ENCODE measurements around the gene THOC2.
A peak's percentile ranks its signal among the peaks of the same experiment; 100 is the strongest.
"Not testable (repeated sequence)": the region's sequence is repeated elsewhere in the genome, so short reads cannot be mapped to it uniquely, and the experiment has no call there.

The THOC2 gene

DNA sequence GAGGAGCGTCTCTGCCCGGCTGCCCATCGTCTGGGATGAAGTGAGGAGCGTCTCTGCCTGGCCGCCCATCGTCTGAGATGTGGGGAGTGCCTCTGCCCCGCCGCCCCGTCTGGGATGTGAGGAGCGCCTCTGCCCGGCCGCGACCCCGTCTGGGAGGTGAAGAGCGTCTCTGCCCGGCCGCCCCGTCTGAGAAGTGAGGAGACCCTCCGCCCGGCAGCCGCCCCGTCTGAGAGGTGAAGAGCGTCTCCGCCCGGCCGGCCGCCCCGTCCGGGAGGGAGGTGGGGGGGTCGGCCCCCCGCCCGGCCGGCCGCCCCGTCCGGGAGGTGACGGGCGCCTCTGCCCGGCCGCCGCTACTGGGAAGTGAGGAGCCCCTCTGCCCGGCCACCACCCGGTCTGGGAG lies 1.2 kb upstream of the THOC2 start:
- not testable (repeated sequence) for DNase-seq

DNA sequence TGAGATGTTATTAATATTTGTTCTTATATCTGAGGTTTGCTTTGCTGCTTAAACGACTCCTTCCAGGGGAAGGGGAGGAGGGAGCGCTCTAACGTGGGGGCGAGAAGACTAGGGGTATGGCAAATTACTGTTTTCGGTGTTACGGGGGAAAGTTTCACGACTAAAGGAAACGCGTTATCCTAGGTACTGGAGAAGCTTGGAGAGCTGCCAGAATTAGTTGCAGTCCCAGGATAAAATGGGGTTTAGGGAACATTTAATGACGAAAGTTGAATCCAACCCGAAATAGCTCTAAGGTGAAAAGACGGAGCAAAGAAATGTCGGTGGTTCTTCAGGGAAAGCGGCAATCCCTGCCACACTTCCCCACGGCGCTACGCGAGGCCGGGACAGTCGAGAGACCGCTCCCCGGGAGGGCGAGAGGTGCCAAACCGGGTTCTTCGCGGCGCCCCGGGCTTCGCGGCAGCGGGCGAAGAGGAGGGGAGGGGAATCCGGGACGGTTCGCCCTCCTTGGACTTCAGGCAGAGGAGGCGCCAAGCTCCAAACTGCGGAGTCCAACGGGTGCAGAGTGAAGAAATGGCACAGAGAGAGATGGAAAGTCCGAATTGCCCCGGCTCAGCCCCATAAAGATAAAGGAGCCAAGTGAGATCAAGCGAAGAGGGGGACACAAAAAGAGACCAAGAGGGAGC lies 724 bp downstream of the THOC2 start:
- peak; percentile 3 for DNase-seq

DNA sequence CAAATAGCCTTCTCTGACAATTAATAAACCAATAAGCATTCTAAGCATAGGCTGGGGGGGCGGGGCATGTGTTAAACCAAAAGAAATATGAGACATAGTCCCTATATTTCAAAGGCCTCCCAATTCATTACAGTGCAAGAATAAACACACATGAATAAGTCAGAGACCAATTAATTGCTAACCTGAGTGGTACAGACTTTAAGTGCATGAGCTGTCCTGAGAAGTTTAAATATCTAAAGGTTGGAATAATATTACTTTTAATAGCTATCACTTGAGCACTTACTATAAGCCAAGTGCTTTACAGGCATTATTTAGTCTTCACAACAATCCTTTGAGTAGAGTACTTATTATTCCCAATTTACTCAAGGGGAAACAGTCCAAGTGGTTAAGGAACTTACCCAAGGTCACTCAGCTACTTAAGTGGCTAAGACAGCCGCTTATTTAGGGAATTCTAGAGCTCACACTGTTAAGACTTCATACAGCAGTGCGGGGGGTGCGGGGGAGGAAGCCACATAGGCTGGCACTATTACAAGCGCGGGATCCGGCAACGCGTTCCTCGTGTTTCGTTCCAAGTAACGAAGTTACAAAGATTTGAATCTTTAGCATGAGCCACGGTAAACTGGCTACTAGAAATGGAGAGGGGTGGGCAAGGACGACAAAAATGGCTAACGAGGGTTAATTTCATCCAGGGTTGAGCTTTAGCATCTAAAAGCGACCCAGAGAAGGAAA lies 1.4 kb downstream of the THOC2 start:
- DNase-seq: no peak

DNA sequence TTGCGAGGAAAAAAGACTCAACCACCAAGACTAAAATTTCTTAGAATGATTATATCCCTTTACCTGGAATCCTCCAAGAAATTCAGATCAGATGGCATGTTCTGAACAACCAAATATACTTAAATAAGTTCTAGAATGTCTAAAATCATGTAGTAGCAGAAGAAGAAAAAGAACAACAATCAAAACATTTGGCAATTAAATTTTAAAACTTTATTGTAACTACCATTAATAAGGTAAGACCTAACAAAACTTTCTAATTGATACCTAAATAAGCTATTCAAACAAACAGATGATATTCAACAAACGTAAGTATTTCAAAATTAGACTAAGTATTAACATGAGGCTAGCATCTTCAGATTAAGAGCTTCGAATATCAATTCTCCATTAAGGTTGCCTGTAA lies 4.3 kb downstream of the THOC2 start:
- no peak for DNase-seq

DNA sequence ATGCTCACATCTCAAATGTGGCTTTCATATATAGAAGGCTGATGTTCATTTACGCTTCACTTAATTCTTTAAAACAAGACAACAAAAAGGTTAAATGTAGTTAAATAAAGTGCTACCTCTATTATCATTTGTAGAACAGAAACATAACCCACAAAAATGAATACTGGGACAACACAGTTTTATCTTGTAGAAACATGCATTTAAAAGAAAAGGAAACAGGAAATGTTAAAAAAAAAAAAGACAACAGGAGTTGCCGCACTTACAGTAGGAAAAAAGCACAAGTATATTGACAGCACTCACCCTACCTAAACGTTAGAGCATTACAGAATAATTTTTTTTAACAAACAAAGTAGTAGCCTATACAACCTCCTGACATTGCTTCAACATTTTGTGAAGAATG lies 4.8 kb downstream of the THOC2 start:
- DNase-seq: no peak

DNA sequence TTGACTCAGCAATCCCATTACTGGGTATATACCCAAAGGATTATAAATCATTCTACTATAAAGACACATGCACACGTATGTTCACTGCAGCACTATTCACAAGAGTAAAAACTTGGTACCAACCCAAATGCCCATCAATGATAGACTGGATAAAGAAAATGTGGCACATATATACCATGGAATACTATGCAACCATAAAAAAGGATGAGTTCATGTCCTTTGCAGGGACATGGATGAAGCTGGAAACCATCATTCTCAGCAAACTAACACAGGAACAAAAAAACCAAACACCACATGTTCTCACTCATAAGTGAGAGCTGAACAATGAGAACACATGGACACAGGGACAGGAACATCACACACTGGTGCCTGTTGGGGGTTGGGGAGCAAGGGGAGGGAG lies 10.7 kb downstream of the THOC2 start:
- not testable (repeated sequence) for DNase-seq

DNA sequence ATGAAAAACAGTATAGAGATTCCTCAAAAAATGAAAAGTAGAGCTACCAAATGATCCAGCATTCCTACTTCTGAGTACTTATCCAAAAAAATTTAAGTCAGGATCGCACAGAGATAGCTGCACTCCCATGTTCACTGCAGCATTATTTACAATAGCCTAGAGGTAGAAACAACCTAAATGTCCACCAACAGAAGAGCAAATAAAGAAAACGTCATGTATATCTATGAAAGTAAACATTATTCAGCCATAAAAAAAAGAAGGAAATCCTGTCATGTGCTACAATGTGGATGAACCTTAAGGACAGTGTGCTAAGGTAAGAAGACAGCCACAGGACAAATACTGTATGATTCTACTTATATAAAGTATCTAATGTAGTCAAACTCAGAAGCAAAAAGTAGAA lies 12.4 kb downstream of the THOC2 start:
- no peak for DNase-seq

DNA sequence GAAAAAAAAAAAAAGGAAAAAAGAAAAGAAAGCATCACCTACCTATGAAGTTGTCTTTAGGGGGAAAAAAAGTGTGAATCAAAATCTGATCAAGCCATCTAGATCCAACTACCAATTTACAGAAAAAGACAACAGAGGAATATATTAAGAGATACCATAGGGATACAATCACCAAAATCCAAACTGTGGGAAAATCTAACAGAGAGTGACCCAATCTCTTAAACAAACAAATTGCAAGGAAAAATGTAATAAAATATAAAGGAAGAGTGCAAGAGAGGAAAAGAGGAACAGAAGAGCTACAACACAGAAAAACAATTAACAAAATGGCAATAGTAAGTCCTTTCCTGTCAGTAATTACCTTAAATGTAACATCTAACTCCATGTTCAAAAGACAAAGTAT lies 19.0 kb downstream of the THOC2 start:
- DNase-seq: no peak

DNA sequence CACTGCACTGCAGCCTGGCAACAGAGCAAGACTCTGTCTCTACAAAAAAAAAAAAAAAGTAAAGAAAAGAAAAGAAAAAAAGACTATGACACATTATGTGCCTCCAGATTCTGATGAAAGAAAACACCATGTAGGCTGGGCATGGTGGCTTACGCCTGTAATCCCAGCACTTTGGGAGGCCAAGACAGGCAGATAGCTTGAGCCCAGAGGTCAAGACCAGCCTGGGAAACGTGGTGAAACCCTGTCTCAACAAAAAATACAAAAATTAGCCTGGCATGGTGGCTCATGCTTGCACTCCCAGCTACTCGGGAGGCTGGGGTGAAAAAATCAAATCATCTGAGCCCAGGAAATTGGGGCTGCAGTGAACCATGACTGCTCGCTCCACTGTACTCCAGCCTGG lies 19.4 kb downstream of the THOC2 start:
- no peak for DNase-seq

DNA sequence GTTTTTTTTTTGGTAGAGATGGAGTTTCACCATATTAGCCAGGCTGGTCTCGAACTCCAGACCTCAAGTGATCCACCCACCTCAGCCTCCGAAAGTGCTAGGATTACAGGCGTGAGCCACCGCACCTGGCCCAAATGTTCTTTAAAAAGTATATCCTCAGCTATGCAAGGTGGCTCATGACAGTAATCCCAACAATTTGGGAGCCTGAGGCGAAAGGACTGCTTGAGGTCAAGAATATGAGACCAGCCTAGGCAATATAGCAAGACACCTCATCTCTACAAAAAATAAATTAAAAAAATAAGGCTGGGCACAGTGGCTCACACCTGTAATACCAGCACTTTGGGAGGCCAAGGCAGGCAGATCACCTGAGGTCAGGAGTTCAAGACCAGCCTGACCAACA lies 21.7 kb downstream of the THOC2 start:
- not testable (repeated sequence) for DNase-seq

DNA sequence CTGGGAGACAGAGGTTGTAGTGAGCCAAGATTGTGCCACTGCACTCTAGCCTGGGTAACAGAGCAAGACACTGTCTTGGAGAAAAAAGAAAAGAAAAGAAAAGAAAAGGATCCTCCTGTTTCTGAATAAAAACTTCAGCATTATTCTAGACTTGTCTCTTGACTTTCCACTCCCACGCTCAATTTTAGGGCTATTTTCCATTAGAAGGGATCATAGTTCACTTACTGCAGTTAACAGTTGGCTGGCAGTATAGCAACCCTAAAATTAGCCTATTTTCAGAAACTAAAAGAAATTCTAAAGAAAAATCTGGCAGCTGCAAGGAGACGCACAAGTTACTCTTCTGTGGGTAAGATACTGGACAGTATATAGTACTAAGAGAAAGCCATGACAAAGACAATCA lies 28.1 kb downstream of the THOC2 start:
- no peak for DNase-seq

DNA sequence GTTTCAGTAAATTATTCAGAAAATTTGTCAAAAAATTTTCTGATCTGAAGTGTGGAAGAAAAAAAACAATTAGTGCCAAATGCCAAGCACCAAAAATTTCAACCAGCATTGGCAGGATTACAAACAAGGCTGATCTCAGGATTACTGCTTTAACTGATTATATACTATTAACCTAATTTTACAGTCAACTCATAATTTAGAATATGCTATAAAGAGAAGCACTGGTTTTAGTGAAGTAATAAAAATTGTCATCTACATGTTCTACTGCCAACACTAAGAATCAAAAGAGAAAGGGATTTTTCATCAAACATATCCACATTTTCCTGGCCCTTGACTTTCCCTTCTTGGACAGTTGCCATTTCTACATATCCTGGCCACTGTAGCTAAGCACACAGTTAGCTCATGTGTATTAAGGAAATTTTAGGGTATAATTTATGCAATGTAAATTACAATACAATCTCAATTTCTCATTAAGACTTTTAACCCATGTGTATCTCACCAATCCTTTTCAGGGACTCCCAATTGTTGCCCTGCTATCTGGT lies 33.8 kb downstream of the THOC2 start:
- no peak for DNase-seq

DNA sequence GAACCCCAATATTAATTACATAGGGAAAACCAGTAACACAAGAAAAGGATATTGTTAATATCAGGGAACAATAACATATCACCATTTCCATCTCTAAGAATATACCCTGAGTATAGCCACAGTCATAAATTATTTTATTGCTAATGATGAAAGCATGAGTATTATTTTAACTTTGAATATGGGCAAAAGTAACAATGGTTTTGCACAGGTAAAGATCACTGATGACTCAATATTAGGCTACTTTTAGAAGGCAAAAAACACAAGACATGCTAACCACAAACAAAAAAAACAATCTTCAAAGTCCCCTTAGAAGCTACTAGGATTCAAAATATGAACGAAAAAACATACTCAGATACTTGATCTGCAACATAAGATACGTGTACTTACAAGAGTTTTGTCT lies 36.5 kb downstream of the THOC2 start:
- no peak for DNase-seq

DNA sequence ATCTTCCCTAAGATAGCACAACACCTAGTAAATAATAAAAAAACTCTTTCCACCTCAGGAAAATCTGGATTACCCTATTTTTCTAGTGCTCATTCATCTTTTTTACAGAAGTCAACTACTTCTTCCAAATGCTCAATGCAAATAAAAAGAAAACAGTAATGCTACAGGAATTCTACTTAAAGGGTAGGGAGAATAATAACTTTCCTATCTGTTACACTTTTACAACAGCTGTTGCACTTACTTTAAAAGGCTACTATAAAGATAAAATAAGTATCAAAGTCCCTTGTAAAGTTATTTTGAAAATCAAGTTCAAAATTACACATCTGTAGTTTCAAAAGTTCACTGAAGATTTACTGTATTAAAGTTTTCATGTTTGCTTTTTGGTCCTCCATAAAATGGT lies 37.6 kb downstream of the THOC2 start:
- DNase-seq: no peak

DNA sequence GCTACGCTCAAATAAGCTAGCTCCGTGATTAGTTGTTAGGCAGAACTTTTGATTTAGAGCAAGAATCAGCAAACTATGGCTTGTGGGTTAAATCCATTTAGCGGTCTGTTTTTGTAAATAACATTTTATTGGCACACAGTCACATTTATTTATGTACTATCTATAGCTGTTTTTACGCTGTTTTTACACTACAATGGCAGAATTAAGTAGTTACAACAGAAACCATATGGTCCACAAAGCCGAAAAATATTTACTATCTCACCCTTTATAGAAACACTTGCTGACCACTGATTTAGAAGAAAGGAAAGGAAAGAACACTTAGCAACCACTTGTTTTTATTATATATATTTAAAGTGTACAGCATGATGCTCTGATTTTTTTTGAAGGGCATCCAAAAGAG lies 41.1 kb downstream of the THOC2 start:
- DNase-seq: no peak

DNA sequence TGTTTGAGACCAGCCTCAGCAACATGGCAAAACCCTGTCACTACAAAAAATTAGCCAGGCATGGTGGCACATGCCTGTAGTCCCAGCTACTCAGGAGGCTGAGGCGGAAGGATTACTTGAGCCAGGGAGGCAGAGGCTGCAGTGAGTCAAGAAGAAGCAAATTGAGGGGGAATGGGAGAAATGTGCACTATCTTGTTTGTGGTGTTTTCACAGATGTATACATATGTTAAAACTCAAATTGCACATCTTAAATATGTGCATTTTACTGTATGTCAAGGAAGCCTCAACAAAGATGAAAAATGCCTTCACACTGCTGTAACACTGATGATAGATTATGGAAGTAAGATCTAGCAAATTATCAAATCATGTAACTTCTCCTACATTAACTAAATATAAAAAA lies 44.3 kb downstream of the THOC2 start:
- DNase-seq: no peak

DNA sequence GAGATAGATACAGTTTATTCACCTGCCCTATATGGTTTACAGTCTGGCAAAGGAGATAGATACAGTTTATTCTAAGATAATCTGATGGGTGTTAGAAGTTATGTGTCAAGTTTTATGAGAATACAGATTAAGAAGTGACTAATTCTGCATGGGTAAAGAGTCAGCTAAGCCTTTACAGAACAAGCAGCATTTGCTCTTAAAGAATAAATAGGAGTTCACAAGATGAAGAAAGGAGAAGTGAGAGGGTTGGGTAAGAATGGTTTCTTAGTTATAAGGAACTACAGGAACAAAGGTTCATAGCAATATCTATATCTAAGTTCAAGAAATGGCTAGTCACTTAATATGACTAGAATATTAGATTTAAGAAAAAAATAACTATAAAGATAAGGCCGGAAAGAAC lies 47.6 kb downstream of the THOC2 start:
- no peak for DNase-seq

DNA sequence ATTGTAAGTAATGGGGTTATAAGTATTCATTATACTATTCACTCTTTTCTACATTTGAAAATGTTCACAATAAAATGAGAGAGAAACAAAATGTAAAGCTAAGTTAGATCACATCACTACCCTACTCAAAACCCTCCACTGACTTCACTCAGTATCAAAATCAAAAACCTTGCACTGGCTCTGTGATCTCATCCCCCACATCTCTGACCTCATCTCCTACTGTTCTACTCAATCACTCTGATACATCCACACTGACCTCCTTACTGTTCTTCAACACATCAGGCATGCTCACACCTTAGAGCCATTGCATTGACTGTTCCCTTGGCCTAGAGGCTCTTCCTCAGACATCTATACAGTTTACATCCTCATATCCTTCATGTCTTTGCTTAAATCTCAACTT lies 50.7 kb downstream of the THOC2 start:
- DNase-seq: no peak

DNA sequence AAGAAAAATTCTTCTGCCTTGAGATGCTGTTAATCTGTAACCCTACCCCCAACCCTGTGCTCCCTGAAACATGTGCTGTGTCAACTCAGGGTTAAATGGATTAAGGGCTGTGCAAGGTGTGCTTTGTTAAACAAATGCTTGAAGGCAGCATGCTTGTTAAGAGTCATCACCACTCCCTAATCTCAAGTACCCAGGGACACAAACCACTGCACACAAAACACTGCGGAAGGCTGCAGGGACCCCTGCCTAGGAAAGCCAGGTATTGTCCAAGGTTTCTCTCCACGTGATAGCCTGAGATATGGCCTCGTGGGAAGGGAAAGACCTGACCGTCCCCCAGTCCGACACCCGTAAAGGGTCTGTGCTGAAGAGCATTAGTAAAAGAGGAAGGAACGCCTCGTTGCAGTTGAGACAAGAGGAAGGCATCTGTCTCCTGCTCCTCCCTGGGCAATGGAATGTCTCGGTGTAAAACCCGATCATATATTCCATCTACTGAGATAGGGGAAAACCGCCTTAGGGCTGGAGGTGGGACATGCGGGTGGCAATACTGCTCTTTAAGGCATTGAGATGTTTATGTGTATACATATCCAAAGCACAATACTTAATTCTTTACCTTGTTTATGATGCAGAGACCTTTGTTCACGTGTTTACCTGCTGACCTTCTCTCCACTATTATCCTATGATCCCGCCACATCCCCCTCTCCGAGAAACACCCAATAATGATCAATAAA lies 53.0 kb downstream of the THOC2 start:
- not testable (repeated sequence) for DNase-seq

DNA sequence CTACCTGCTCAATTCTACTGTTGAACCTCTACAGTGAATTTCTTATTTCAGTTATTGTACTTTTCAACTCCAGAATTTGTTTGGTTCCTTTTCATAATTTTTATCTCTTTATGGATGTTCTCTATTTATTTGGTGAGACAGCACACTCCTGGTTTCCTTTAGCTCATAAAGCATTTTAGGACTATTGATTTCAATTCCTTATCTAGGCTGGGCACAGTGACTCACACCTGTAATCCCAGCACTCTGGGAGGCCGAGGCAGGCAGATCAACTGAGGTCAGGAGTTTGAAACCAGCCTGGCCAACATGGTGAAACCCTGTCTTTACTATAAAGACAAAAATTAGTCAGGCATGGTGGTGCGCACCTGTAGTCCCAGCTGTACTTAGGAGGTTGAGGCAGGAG lies 57.7 kb downstream of the THOC2 start:
- DNase-seq: no peak

DNA sequence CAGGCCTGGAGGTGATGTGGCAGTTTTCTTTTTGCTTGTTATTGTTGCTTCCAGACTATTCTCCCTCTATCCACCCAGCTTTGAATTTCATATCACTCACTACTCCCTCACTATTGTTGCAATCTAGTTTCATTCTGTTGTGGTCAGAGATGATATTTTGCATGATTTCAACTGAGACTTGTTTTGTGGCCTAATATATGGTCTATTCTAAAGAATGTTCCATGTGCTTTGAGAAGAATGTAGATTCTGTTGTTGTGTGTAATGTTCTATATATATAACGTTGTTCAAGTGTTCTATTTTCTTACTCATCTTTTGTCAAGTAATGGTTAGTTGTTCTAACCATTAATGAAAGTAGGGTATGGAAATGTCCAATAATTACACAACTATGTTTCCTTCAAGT lies 59.0 kb downstream of the THOC2 start:
- DNase-seq: no peak

DNA sequence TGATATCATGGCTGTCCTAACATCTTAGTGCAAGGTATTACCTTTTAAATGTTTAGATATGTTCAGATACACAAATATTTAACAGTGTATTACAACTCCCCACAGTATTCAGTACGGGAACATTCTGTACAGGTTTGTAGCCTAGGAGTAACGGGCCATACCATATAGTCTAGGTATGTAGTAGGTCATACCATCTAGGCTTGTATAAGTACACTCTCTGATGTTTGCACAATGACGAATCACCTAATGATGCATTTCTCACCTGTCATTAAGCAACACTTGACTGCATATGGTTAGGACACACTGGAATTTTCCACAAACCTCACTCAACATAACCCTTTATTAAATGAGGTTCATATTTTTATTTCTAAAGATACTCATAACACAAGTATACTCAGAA lies 67.7 kb downstream of the THOC2 start:
- DNase-seq: no peak

DNA sequence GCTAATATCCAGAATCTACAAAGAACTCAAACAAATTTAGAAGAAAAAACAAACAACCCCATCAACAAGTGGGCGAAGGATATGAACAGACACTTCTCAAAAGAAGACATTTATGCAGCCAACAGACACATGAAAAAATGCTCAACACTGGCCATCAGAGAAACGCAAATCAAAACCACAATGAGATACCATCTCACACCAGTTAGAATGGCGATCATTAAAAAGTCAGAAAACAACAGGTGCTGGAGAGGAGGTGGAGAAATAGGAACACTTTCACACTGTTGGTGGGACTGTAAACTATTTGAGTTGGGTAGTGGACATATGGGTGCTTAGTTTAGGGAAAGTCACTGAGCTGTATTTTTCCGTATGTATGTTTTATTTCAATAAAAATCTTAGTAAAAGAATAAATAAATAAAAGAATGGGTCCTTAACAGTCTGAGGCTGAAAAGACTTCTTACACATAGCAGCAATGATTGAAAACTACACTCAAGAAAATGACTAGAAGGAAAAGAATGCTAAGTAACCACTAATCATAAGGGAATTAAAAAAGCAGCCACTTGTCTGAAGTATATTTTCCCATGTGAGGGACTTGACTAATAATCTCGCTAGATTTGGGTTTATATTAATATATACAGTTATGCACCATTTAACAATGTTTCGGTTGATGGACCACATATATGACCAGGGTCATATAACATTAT lies 68.2 kb downstream of the THOC2 start:
- DNase-seq: not testable (repeated sequence)
